PC-3 (cell line): ENCODE measurements around the gene LRRC3. TPM values are rescaled to one million over a fixed set of nuclear protein-coding genes. Genes with fewer than 3 reads are reported as not detected.

ENCODE experiments used
- ATAC-seq: fragments of 200-7000 bp; cut with Tn5 transposase; 2 replicates; pipeline ENCODE4 v1.9.1; 2020; ENCODE audit warnings: mild to moderate bottlenecking, moderate library complexity
- BruUV-seq: library from RNA; stranded (reverse); fragments of 400-500 nt; replicated peaks from 2 replicates; lab custom pipeline; 2021; lab: Mats Ljungman, UMichigan
- CTCF ChIA-PET: fragments of 300-600 bp; sonication (Branson Sonifier 250); formaldehyde crosslinking; loops from one replicate; lab custom pipeline; 2022; ENCODE audit warnings: antibody characterized with exemption; lab: Charles Lee
- POLR2A ChIA-PET: fragments of 300-600 bp; sonication (Branson Sonifier 250); formaldehyde crosslinking; loops from one replicate; lab custom pipeline; 2022; ENCODE audit warnings: antibody characterized with exemption; ENCODE audit not compliant: unreplicated experiment; lab: Charles Lee
- DNase-seq: peaks from one replicate; pipeline ENCODE4 v3.0.0-alpha.2; 2015
- H2AFZ ChIP-seq: fragments of 300-600 bp; sonication (generic); 2 replicates; pipeline ENCODE4 v1.6.0; 2016; ENCODE audit warnings: antibody characterized with exemption, low read length
- H3F3A ChIP-seq: fragments of 300-600 bp; sonication (generic); one replicate; pipeline ENCODE4 v1.6.0; 2017; ENCODE audit warnings: antibody characterized with exemption, low read length, control low read depth, mild to moderate bottlenecking; ENCODE audit not compliant: unreplicated experiment
- H3K27ac ChIP-seq: fragments of 300-600 bp; sonication (generic); 2 replicates; pipeline ENCODE4 v1.5.1; 2016; ENCODE audit warnings: mild to moderate bottlenecking, low read length
- H3K27me3 ChIP-seq: fragments of 300-600 bp; sonication (generic); 2 replicates; pipeline ENCODE4 v1.6.1; 2016; ENCODE audit warnings: low read length, mixed read lengths
- H3K36me3 ChIP-seq: fragments of 300-600 bp; sonication (generic); 2 replicates; pipeline ENCODE4 v1.6.1; 2016; ENCODE audit warnings: low read depth, mixed run types, low read length, mixed read lengths
- H3K4me1 ChIP-seq: fragments of 300-600 bp; sonication (generic); 2 replicates; pipeline ENCODE4 v1.5.1; 2016; ENCODE audit warnings: low read length; ENCODE audit not compliant: insufficient read depth
- H3K4me2 ChIP-seq: fragments of 300-600 bp; sonication (generic); 2 replicates; pipeline ENCODE4 v1.6.0; 2016; ENCODE audit warnings: low read length
- H3K4me3 ChIP-seq: fragments of 300-600 bp; sonication (generic); 2 replicates; pipeline ENCODE4 v1.5.1; 2016; ENCODE audit warnings: mild to moderate bottlenecking, low read length, mixed read lengths
- H3K79me2 ChIP-seq: fragments of 300-600 bp; sonication (generic); 2 replicates; pipeline ENCODE4 v1.6.1; 2017; ENCODE audit warnings: low read length, mixed read lengths
- H3K9ac ChIP-seq: fragments of 300-600 bp; sonication (generic); 2 replicates; pipeline ENCODE4 v1.6.0; 2016; ENCODE audit warnings: mild to moderate bottlenecking, low read length
- H3K9me2 ChIP-seq: fragments of 300-600 bp; sonication (generic); replicated peaks from 2 replicates; pipeline ENCODE4 v1.6.1; 2016; ENCODE audit warnings: mixed run types, low read length, mixed read lengths
- H3K9me3 ChIP-seq: fragments of 300-600 bp; sonication (generic); 2 replicates; pipeline ENCODE4 v1.6.1; 2016; ENCODE audit warnings: low read length, mixed read lengths
- H4K20me1 ChIP-seq: fragments of 300-600 bp; sonication (generic); 2 replicates; pipeline ENCODE4 v1.6.1; 2016; ENCODE audit warnings: low read length, mixed read lengths
- EZH2 ChIP-seq: fragments of 300-600 bp; sonication (generic); IDR thresholded peaks from one replicate; pipeline ENCODE4 v1.6.1; 2017; ENCODE audit warnings: antibody characterized with exemption, mild to moderate bottlenecking, low read length; ENCODE audit not compliant: unreplicated experiment
- EZH2phosphoT487 ChIP-seq: fragments of 300-600 bp; sonication (generic); IDR thresholded peaks from 2 replicates; pipeline ENCODE4 v1.6.1; 2018; ENCODE audit warnings: mild to moderate bottlenecking, antibody characterized with exemption, low read length, borderline replicate concordance
- intact Hi-C: fragments of 100-400 bp; cut with micrococcal nuclease; formaldehyde crosslinking; loops from 2 replicates; pipeline ENCODE4 v1.9.0; 2023
- total RNA-seq: library from RNA; depleted of rRNA; stranded (reverse); fragments of >200 nt; gene quantifications from 2 replicates; pipeline ENCODE4 v1.2.3, GENCODE V29; 2014
- TF ChIP-seq, protein P1 (sequence below): fragments of 300-600 bp; sonication (generic); conservative IDR thresholded peaks from 2 replicates; pipeline ENCODE4 v1.5.1; 2017; ENCODE audit warnings: antibody characterized with exemption, low read depth, mild to moderate bottlenecking, low read length

The LRRC3 gene
- total RNA-seq, 1 experiment from 2014 or later, result 3.1 TPM

DNA sequence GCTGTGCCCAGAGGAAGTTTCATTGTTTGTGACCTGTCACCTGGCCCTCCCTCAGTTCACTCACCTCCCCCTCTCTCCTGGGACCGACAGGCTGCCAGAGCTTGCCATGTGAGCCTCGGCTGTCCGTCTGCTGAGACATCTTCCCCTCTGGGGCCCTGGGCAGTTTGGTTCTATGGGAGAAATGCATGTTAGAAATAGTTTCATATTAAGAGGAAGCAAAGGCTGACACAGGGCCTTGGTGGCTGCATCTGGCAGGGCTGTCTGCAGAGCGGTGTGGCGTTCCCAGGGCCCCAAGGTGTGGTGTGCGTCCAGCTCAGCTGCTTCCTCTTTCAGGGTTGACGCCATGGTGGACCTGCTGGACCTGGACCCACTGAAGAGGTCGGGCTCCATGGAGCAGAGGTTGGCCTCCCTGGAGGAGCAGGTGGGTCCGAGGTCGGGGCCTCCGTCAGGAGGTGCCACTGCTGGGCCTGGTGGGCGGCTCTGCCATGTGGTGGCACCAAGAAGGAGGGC is 31.9 kb upstream of the LRRC3 start:
- Histone ChIP-seq H3K4me1 (peaks cover 4% of the 10 kb centered on the region; the same call in 1 of the 2 replicates), H4K20me1 (no peaks in the 10 kb centered on the region), H3K36me3 (no peaks in the 10 kb centered on the region), H3K9me3 (no peaks in the 10 kb centered on the region), H3F3A (no peaks in the 10 kb centered on the region), H3K4me2 (no peak overlapping the region), H3K27me3 (no peaks in the 10 kb centered on the region), H2AFZ (no peak overlapping the region), H3K9me2 (no peaks in the 10 kb centered on the region), H3K79me2 (peaks cover 19% of the 10 kb centered on the region), H3K27ac (no peak overlapping the region), H3K9ac (no peak overlapping the region), H3K4me3 (no peak overlapping the region)
- POLR2A ChIA-PET, result no interaction called here
- CTCF ChIA-PET, result no interaction called here
- DNase-seq (no peak), ATAC-seq (no peak)
- TF ChIP-seq, protein P1, sequence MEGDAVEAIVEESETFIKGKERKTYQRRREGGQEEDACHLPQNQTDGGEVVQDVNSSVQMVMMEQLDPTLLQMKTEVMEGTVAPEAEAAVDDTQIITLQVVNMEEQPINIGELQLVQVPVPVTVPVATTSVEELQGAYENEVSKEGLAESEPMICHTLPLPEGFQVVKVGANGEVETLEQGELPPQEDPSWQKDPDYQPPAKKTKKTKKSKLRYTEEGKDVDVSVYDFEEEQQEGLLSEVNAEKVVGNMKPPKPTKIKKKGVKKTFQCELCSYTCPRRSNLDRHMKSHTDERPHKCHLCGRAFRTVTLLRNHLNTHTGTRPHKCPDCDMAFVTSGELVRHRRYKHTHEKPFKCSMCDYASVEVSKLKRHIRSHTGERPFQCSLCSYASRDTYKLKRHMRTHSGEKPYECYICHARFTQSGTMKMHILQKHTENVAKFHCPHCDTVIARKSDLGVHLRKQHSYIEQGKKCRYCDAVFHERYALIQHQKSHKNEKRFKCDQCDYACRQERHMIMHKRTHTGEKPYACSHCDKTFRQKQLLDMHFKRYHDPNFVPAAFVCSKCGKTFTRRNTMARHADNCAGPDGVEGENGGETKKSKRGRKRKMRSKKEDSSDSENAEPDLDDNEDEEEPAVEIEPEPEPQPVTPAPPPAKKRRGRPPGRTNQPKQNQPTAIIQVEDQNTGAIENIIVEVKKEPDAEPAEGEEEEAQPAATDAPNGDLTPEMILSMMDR, result no peak
- TF ChIP-seq EZH2, result no peak
- no peak for TF ChIP-seq EZH2phosphoT487
- intact Hi-C loops, result no loop called here
- no TSS peak for BruUV-seq

DNA sequence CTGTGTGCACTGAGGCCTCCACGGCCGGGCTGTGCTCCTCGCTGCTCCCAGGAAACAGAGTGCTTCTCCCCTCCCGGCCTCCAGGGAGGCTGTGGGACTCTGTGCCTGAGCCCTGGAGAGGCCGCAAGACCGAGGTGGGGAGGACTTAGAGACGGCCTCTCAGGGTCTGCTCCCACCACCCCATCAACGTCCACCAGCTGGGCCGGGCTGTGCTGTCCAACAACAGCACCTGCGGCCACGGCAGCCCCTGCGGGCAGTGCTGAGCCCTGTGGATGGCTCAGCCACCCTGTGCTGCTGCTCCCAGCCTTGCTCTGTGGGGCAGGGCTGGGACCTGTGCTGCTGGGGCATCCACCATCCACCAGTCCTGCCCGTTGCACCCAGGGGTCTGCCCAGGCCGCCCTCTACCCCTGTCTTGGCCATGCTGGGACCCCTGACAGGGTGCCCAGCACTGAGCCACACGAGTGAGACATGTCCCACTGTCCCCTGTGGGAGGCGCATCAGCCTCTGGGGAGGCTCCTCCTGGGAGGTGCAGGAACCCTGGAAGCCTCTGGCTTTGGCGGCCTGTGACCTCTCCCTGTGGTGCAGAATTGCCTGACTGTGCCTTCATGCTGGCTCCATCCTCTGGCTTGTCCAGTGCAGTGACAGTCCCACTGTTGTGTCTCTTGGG is 31.2 kb upstream of the LRRC3 start:
- Histone ChIP-seq H3F3A (peaks cover 4% of the 10 kb centered on the region), H3K9me2 (no peaks in the 10 kb centered on the region), H3K27ac (no peak overlapping the region), H3K4me1 (peaks cover 4% of the 10 kb centered on the region; the same call in 1 of the 2 replicates), H3K9ac (no peak overlapping the region), H3K36me3 (no peaks in the 10 kb centered on the region), H3K4me2 (peak overlapping the region; percentile 88), H3K27me3 (no peaks in the 10 kb centered on the region), H2AFZ (no peak overlapping the region), H3K4me3 (no peak overlapping the region), H3K9me3 (no peaks in the 10 kb centered on the region), H4K20me1 (no peaks in the 10 kb centered on the region), H3K79me2 (peaks cover 19% of the 10 kb centered on the region)
- ChIA-PET POLR2A (no interaction called here), CTCF (no interaction called here)
- ATAC-seq (no peak), DNase-seq (no peak)
- no TSS peak for BruUV-seq
- intact Hi-C loops, result no loop called here
- no peak for TF ChIP-seq EZH2phosphoT487
- TF ChIP-seq, protein P1, result no peak
